Upper lobe of right lung (tissue), 1 donor: ENCODE measurements around the gene LRRK1. TPM values are rescaled to one million over a fixed set of nuclear protein-coding genes. Genes with fewer than 3 reads are reported as not detected.
A peak's percentile ranks its signal among the peaks of the same experiment; 100 is the strongest.

Experiments
- ATAC-seq: fragments of 200-7000 bp; cut with Tn5 transposase; one replicate; pipeline ENCODE4 v1.9.1; 2020; ENCODE audit warnings: mild to moderate bottlenecking, moderate library complexity
- DNase-seq: peaks from one replicate; pipeline ENCODE4 v3.0.0-alpha.2; 2020
- H3K27ac ChIP-seq: fragments of 200-600 bp; one replicate; pipeline ENCODE4 v1.8.0; 2022
- H3K27me3 ChIP-seq: fragments of 200-600 bp; one replicate; pipeline ENCODE4 v1.8.0; 2022; ENCODE audit warnings: mild to moderate bottlenecking
- H3K36me3 ChIP-seq: fragments of 200-600 bp; one replicate; pipeline ENCODE4 v1.8.0; 2022
- H3K4me1 ChIP-seq: fragments of 200-600 bp; one replicate; pipeline ENCODE4 v1.8.0; 2022
- H3K4me3 ChIP-seq: fragments of 200-600 bp; one replicate; pipeline ENCODE4 v1.8.0; 2022; ENCODE audit warnings: mild to moderate bottlenecking
- H3K9me3 ChIP-seq: fragments of 200-600 bp; one replicate; pipeline ENCODE4 v1.8.0; 2022
- intact Hi-C: fragments of 100-400 bp; cut with DNase I; formaldehyde crosslinking; loops from one replicate; pipeline ENCODE4 v1.11.0; 2022
- total RNA-seq: library from RNA; stranded (reverse); fragmentation: NEBNext Ultra II Directional; extraction: Animal tissue kit (Norgen Biotek cat#: 25700); gene quantifications from one replicate; pipeline ENCODE4 v1.2.1, GENCODE V29; 2021
- TF ChIP-seq, protein P1 (sequence below): fragments of 200-600 bp; IDR thresholded peaks from one replicate; pipeline ENCODE4 v1.8.0; 2022; ENCODE audit warnings: antibody characterized with exemption
- donor health status: DM: no; HTN: yes; CAD: no; lungs with severe emphysema.

LRRK1 gene
- total RNA-seq, 1 donor from 2014 or later, result 22.6 TPM

- TF ChIP-seq, protein P1, sequence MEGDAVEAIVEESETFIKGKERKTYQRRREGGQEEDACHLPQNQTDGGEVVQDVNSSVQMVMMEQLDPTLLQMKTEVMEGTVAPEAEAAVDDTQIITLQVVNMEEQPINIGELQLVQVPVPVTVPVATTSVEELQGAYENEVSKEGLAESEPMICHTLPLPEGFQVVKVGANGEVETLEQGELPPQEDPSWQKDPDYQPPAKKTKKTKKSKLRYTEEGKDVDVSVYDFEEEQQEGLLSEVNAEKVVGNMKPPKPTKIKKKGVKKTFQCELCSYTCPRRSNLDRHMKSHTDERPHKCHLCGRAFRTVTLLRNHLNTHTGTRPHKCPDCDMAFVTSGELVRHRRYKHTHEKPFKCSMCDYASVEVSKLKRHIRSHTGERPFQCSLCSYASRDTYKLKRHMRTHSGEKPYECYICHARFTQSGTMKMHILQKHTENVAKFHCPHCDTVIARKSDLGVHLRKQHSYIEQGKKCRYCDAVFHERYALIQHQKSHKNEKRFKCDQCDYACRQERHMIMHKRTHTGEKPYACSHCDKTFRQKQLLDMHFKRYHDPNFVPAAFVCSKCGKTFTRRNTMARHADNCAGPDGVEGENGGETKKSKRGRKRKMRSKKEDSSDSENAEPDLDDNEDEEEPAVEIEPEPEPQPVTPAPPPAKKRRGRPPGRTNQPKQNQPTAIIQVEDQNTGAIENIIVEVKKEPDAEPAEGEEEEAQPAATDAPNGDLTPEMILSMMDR, result no peak
- ATAC-seq (peak; percentile 76), DNase-seq (peak; percentile 67)
- H3K27ac ChIP-seq, result no peak overlapping the region
- H3K9me3 ChIP-seq, result no peaks in the 10 kb centered on the region
- H3K4me3 ChIP-seq, result no peak overlapping the region
- H3K4me1 ChIP-seq, result peaks cover 5% of the 10 kb centered on the region
- intact Hi-C loops, result no loop called here
- no peaks in the 10 kb centered on the region for H3K36me3 ChIP-seq
- peaks cover 26% of the 10 kb centered on the region for H3K27me3 ChIP-seq
These were observed 29.6 kb upstream of the LRRK1 start for GRCh38 chr15:100889385-100890050.

GRCh38 chr15:100890051-100890720 lies 29.0 kb upstream of the LRRK1 start:
- Histone ChIP-seq H3K36me3 (no peaks in the 10 kb centered on the region), H3K9me3 (no peaks in the 10 kb centered on the region), H3K4me3 (no peak overlapping the region), H3K27ac (no peak overlapping the region), H3K4me1 (peaks cover 5% of the 10 kb centered on the region), H3K27me3 (peaks cover 20% of the 10 kb centered on the region)
- no peak for ATAC-seq
- intact Hi-C loops, result no loop called here
- no peak for DNase-seq
- TF ChIP-seq, protein P1, result no peak

GRCh38 chr15:100890850-100891249 lies 28.3 kb upstream of the LRRK1 start:
- H3K27me3 ChIP-seq, result peaks cover 18% of the 10 kb centered on the region

DNA sequence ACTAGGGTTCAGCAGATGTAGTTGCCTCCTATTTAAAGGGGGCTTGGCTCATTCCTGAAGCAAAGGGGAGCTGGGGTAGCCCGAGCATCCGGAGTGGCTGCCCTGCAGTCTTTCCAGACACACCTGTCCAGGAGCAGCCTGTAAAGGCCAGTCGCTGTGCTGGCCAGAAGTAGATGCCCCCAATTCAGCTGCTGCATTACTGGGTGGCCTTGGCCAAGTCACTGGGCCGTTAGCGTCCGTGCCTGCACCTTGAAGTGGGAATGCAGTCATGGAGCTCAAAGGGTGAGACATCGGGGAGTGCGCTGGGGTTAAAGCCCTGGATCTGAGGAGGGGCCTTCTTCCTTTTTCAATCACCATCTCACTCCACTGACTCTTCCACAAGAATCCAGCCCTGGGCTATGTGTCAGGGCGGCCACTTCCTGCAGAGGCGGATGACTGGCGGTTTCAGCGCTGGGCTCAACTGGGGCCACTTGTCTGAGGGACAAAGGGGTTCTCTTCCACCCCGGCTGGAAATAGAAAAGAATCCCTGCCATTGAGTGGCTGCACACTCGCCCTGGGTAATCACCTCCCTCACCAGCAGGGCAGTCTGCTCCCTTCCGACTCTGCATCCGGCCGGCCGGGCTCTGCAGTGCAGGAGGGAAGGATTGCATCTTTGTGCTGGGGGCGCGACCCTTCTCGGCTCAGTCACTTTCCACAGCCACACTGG lies 27.7 kb upstream of the LRRK1 start:
- H3K36me3 ChIP-seq, result no peaks in the 10 kb centered on the region
- H3K4me1 ChIP-seq, result peaks cover 5% of the 10 kb centered on the region
- H3K9me3 ChIP-seq, result no peaks in the 10 kb centered on the region
- TF ChIP-seq, protein P1, result no peak
- intact Hi-C loops, result no loop called here
- no peak for DNase-seq
- no peak overlapping the region for H3K27ac ChIP-seq
- no peak for ATAC-seq
- H3K27me3 ChIP-seq, result peaks cover 14% of the 10 kb centered on the region
- H3K4me3 ChIP-seq, result no peak overlapping the region

More at GRCh38 chr15:100890850-100891249, 28.3 kb upstream of the LRRK1 start:
- Histone ChIP-seq H3K36me3 (no peaks in the 10 kb centered on the region), H3K27ac (no peak overlapping the region), H3K4me3 (no peak overlapping the region), H3K9me3 (no peaks in the 10 kb centered on the region), H3K4me1 (peaks cover 5% of the 10 kb centered on the region)
- DNase-seq, result no peak
- TF ChIP-seq, protein P1, result no peak
- intact Hi-C loops, result no loop called here
- ATAC-seq, result no peak

GRCh38 chr15:100892013-100892355 lies 27.2 kb upstream of the LRRK1 start:
- intact Hi-C loops, result no loop called here
- no peaks in the 10 kb centered on the region for H3K36me3 ChIP-seq
- no peaks in the 10 kb centered on the region for H3K9me3 ChIP-seq
- peaks cover 5% of the 10 kb centered on the region for H3K4me1 ChIP-seq
- TF ChIP-seq, protein P1, result no peak
- no peak for DNase-seq
- no peak for ATAC-seq
- H3K4me3 ChIP-seq, result no peak overlapping the region
- H3K27me3 ChIP-seq, result peaks cover 14% of the 10 kb centered on the region
- no peak overlapping the region for H3K27ac ChIP-seq
